ENCODE measurements around the gene PIF1.

GRCh38 chr15:64792282-64792681, 33.2 kb downstream of the PIF1 start:
- no peak for TF ChIP-seq CTCF (IDR thresholded peaks at IDR 0.05; ENCODE audit: insufficient read depth, low read length)
- no peak for TF ChIP-seq POLR2AphosphoS5 (IDR thresholded peaks at IDR 0.05; ENCODE audit: low read depth)
- TF ChIP-seq REST (IDR thresholded peaks at IDR 0.05; ENCODE audit: insufficient replicate concordance, low read depth), result no peak

Data from HL-60 (cell line).